GM21528 (cell line): ENCODE measurements around the gene TRIM7.

Source experiments
- ATAC-seq: cut with Tn5 transposase; IDR thresholded peaks from one replicate; pipeline ENCODE4 v1.9.1; 2021; ENCODE audit warnings: mild to moderate bottlenecking, moderate library complexity; ENCODE audit not compliant: unreplicated experiment, low FRiP score

The TRIM7 gene

GRCh38 chr5:181204826-181205760, at the start of gene TRIM7:
TSS of gene TRIM7 (minus strand) at chr5:181205196. CDS start at chr5:181205110, 86 bp downstream.
- no peak for ATAC-seq

- ATAC-seq: no peak
Measured at GRCh38 chr5:181248277-181248676, 43.3 kb upstream of the TRIM7 start.

GRCh38 chr5:181246276-181247049, 41.5 kb upstream of the TRIM7 start:
- peak; percentile 40 for ATAC-seq

- peak; percentile 5 for ATAC-seq
Measured at GRCh38 chr5:181245427-181246275, 40.7 kb upstream of the TRIM7 start.

GRCh38 chr5:181243564-181244343, 38.8 kb upstream of the TRIM7 start, which contains the start of gene RACK1:
TSS of gene RACK1 (minus strand) at chr5:181243906. CDS start at chr5:181243800, 106 bp downstream.
- ATAC-seq: peak; percentile 60

- no peak for ATAC-seq
Measured at GRCh38 chr5:181243018-181243563, 38.1 kb upstream of the TRIM7 start.

- no peak for ATAC-seq
Measured at GRCh38 chr5:181242031-181242451, 37.0 kb upstream of the TRIM7 start.

- no peak for ATAC-seq
Measured at GRCh38 chr5:181241393-181241975, 36.5 kb upstream of the TRIM7 start.

- ATAC-seq: no peak
Measured at GRCh38 chr5:181239062-181239663, 34.2 kb upstream of the TRIM7 start.

- no peak for ATAC-seq
Measured at GRCh38 chr5:181237729-181238385, 32.9 kb upstream of the TRIM7 start.

GRCh38 chr5:181236954-181237641, 32.1 kb upstream of the TRIM7 start:
- ATAC-seq: no peak

GRCh38 chr5:181236471-181236870, 31.5 kb upstream of the TRIM7 start:
- no peak for ATAC-seq

GRCh38 chr5:181235689-181236366, 30.8 kb upstream of the TRIM7 start:
- no peak for ATAC-seq

GRCh38 chr5:181235323-181235688, 30.3 kb upstream of the TRIM7 start:
- no peak for ATAC-seq

GRCh38 chr5:181234455-181235306, 29.7 kb upstream of the TRIM7 start:
- ATAC-seq: no peak
